A549 (cell line): ENCODE results near the gene SARDH.

Experiments
- CTCF ChIP-seq: fragments of >200 bp; sonication (Bioruptor Twin); formaldehyde crosslinking; IDR thresholded peaks from 3 replicates; pipeline ENCODE4 v1.5.1; 2016
- EHMT2 ChIP-seq: fragments of 200-600 bp; sonication (generic); IDR thresholded peaks from 2 replicates; pipeline ENCODE4 v1.6.1; 2016; ENCODE audit warnings: antibody characterized with exemption, low read depth, mild to moderate bottlenecking, moderate library complexity
- EP300 ChIP-seq, 2 experiments: fragments of >200 bp; sonication (Bioruptor Twin); formaldehyde crosslinking; IDR thresholded peaks; 2 replicates in 1 of 2; 3 replicates in 1 of 2; pipeline ENCODE4 v1.6.1; 2016 to 2017
- HMGXB4 ChIP-seq: fragments of 250-450 bp; sonication (Bioruptor Pico); IDR thresholded peaks from 2 replicates; pipeline ENCODE4 v1.5.0; 2021; ENCODE audit warnings: mild to moderate bottlenecking, moderate library complexity, borderline replicate concordance
- POLR2A ChIP-seq: IDR thresholded peaks from 2 replicates; pipeline ENCODE4 v1.6.1; 2012; ENCODE audit warnings: mild to moderate bottlenecking, low read length
- RAD21 ChIP-seq, 2 experiments: fragments of >200 bp in 1 of 2; sonication (Bioruptor Twin) in 1 of 2; formaldehyde crosslinking in 1 of 2; IDR thresholded peaks in 1 of 2; conservative IDR thresholded peaks in 1 of 2; 2 replicates in 1 of 2; 3 replicates in 1 of 2; pipeline ENCODE4 v1.6.1; 2012 to 2018; ENCODE audit warnings: inconsistent platforms in 1 of 2
- TP53 ChIP-seq: fragments of 250-450 bp; sonication (Bioruptor Pico); IDR thresholded peaks from 2 replicates; pipeline ENCODE4 v1.5.0; 2021; ENCODE audit warnings: mild to moderate bottlenecking, moderate library complexity
- TF ChIP-seq, protein P1 (sequence below): fragments of 200-600 bp; sonication (generic); IDR thresholded peaks from 2 replicates; pipeline ENCODE4 v1.6.1; 2016; ENCODE audit warnings: antibody characterized with exemption, mild to moderate bottlenecking, moderate library complexity

DNA sequence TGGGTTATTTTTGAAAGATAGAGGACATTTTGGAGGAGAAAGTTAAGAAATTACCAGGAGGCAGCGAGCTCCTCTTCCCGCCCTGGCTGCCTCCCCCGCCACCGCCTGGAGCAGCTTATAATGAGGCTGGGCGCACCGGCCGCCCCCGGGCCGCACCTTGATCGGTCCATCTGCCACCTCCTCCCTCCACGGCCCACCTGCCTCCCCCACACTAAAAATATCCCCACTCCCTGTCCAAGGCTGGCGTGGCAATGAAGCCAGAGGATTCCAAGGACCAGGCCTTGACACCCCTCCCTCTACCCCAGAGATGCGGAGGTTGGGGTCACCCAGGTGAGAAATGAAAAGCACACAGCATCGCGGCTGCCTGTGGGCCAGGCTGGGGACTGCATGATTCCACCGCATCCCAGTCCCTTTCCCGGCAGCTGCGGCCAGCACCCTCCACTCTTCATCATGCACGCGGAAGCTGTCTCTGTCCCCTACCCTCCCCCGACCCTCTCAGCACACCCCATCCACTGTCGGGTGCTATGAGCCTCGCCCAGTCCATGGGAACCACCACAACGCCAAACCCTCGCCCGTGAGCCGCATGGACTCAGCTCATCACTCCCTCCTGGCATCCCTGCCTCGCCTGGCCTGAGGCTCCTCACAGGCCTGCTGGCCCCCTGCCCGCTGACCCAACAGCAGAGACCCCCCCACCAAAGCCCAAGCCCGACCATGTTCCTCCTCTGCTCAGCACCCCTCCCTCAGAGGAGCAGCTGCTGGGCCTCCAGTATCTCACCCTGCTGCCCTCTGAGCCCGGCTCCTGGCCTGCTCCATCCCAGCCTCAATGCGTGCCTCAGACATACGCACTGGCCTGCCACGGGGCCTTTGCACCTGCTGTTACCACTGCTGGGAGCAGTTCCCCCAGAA lies 50.0 kb downstream of the SARDH start:
- TF ChIP-seq CTCF = no peak
- no peak for TF ChIP-seq HMGXB4 (CRISPR knock-in tag)
- no peak for TF ChIP-seq EHMT2
- TF ChIP-seq TP53 (CRISPR knock-in tag) = no peak
- TF ChIP-seq, protein P1, sequence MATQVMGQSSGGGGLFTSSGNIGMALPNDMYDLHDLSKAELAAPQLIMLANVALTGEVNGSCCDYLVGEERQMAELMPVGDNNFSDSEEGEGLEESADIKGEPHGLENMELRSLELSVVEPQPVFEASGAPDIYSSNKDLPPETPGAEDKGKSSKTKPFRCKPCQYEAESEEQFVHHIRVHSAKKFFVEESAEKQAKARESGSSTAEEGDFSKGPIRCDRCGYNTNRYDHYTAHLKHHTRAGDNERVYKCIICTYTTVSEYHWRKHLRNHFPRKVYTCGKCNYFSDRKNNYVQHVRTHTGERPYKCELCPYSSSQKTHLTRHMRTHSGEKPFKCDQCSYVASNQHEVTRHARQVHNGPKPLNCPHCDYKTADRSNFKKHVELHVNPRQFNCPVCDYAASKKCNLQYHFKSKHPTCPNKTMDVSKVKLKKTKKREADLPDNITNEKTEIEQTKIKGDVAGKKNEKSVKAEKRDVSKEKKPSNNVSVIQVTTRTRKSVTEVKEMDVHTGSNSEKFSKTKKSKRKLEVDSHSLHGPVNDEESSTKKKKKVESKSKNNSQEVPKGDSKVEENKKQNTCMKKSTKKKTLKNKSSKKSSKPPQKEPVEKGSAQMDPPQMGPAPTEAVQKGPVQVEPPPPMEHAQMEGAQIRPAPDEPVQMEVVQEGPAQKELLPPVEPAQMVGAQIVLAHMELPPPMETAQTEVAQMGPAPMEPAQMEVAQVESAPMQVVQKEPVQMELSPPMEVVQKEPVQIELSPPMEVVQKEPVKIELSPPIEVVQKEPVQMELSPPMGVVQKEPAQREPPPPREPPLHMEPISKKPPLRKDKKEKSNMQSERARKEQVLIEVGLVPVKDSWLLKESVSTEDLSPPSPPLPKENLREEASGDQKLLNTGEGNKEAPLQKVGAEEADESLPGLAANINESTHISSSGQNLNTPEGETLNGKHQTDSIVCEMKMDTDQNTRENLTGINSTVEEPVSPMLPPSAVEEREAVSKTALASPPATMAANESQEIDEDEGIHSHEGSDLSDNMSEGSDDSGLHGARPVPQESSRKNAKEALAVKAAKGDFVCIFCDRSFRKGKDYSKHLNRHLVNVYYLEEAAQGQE = no peak
- no peak for TF ChIP-seq POLR2A
- no peak for TF ChIP-seq EP300 (IDR thresholded peaks at IDR 0.05)
- TF ChIP-seq RAD21 (conservative IDR thresholded peaks at IDR 0.05 in 1 of 2, IDR thresholded peaks at IDR 0.05 in 1 of 2) = no peak
